Measurements from ENCODE around the gene TATDN2.
"Not testable (repeated sequence)": the region's sequence is repeated elsewhere in the genome, so short reads cannot be mapped to it uniquely, and the experiment has no call there.

TATDN2 gene

DNA sequence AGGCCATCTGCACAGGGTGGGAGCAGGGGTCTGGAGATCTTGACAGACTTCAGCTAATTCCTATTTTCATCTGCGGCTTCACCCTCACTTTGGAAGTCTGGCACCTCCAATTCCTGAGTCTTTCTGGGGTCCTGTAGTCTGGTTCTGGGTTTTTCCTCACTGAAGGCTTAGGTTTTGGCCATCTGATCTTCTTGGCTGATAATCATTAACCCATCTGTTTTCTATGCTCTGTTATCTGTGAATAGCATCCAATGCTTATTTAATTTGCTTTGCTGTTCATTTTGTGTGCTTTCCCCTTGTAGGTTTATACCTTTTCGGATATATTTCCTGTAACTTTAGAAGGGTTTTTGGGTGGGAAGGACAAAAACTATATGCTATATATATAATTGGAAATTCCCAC is 17.6 kb downstream of the TATDN2 start:
- H3K4me1 ChIP-seq (ENCODE audit: insufficient read depth, low read length) = peaks cover 11% of the 10 kb centered on the region; the same call in 1 of the 2 replicates

GRCh38 chr3:10266936-10267335 is 18.7 kb downstream of the TATDN2 start:
- not testable (repeated sequence) for DNase-seq; H2AFZ ChIP-seq (ENCODE audit: low read depth, low read length); H3K4me2 ChIP-seq (ENCODE audit: insufficient read depth, low read length); H3K27ac ChIP-seq (ENCODE audit: low read length); H3K27me3 ChIP-seq (ENCODE audit: insufficient read depth, low read length, poor library complexity); H3K4me3 ChIP-seq (ENCODE audit: low read depth in 1 of 2, low read length in 2 of 2); H3K9ac ChIP-seq (ENCODE audit: low read depth, low read length); H3K9me3 ChIP-seq (ENCODE audit: insufficient read depth, low read length, severe bottlenecking); ATAC-seq (ENCODE audit: insufficient read depth, low read depth); H3K4me1 ChIP-seq (ENCODE audit: insufficient read depth, low read length)
- Histone ChIP-seq H3K79me2 (ENCODE audit: insufficient read depth, low read length) (peaks cover 98% of the 10 kb centered on the region), H3K36me3 (ENCODE audit: insufficient read depth, low read length) (peaks cover 92% of the 10 kb centered on the region), H4K20me1 (ENCODE audit: insufficient read depth, low read length) (peaks cover 57% of the 10 kb centered on the region)

More for the DNA sequence above, 17.6 kb downstream of the TATDN2 start:
- Histone ChIP-seq H3K4me3 (ENCODE audit: low read depth in 1 of 2, low read length in 2 of 2) (no peak overlapping the region), H3K9me3 (ENCODE audit: insufficient read depth, low read length, severe bottlenecking) (no peaks in the 10 kb centered on the region), H2AFZ (ENCODE audit: low read depth, low read length) (no peak overlapping the region), H3K27me3 (ENCODE audit: insufficient read depth, low read length, poor library complexity) (no peaks in the 10 kb centered on the region), H3K4me2 (ENCODE audit: insufficient read depth, low read length) (no peak overlapping the region), H4K20me1 (ENCODE audit: insufficient read depth, low read length) (peaks cover 65% of the 10 kb centered on the region), H3K36me3 (ENCODE audit: insufficient read depth, low read length) (peaks cover 93% of the 10 kb centered on the region), H3K79me2 (ENCODE audit: insufficient read depth, low read length) (peaks cover 97% of the 10 kb centered on the region), H3K9ac (ENCODE audit: low read depth, low read length) (no peak overlapping the region), H3K27ac (ENCODE audit: low read length) (no peak overlapping the region)
- no peak for DNase-seq
- TF ChIP-seq EZH2 (IDR thresholded peaks at IDR 0.05; ENCODE audit: borderline replicate concordance, low read depth, low read length, severe bottlenecking) = no peak
- no peak for TF ChIP-seq CTCF (IDR thresholded peaks at IDR 0.05; ENCODE audit: borderline replicate concordance, extremely low read depth, low read length, poor library complexity, severe bottlenecking)
- no peak for ATAC-seq (ENCODE audit: insufficient read depth, low read depth)

GRCh38 chr3:10268116-10268515 is 19.9 kb downstream of the TATDN2 start:
- peaks cover 61% of the 10 kb centered on the region for H4K20me1 ChIP-seq (ENCODE audit: insufficient read depth, low read length)
- ATAC-seq (ENCODE audit: insufficient read depth, low read depth) (no peak), DNase-seq (no peak)
- H3K27me3 ChIP-seq (ENCODE audit: insufficient read depth, low read length, poor library complexity) = no peaks in the 10 kb centered on the region
- no peak overlapping the region for H2AFZ ChIP-seq (ENCODE audit: low read depth, low read length)
- H3K4me3 ChIP-seq (ENCODE audit: low read depth in 1 of 2, low read length in 2 of 2) = no peak overlapping the region
- H3K9ac ChIP-seq (ENCODE audit: low read depth, low read length) = no peak overlapping the region
- H3K79me2 ChIP-seq (ENCODE audit: insufficient read depth, low read length) = peaks cover 98% of the 10 kb centered on the region
- no peak overlapping the region for H3K4me2 ChIP-seq (ENCODE audit: insufficient read depth, low read length)
- TF ChIP-seq EZH2 (IDR thresholded peaks at IDR 0.05; ENCODE audit: borderline replicate concordance, low read depth, low read length, severe bottlenecking) (no peak), CTCF (IDR thresholded peaks at IDR 0.05; ENCODE audit: borderline replicate concordance, extremely low read depth, low read length, poor library complexity, severe bottlenecking) (no peak)
- no peak overlapping the region for H3K27ac ChIP-seq (ENCODE audit: low read length)
- peaks cover 91% of the 10 kb centered on the region for H3K36me3 ChIP-seq (ENCODE audit: insufficient read depth, low read length)
- H3K4me1 ChIP-seq (ENCODE audit: insufficient read depth, low read length) = peaks cover 8% of the 10 kb centered on the region; the same call in 1 of the 2 replicates
- no peaks in the 10 kb centered on the region for H3K9me3 ChIP-seq (ENCODE audit: insufficient read depth, low read length, severe bottlenecking)

- H3K79me2 ChIP-seq (ENCODE audit: insufficient read depth, low read length) = peaks cover 98% of the 10 kb centered on the region
- ATAC-seq (ENCODE audit: insufficient read depth, low read depth) (no peak), DNase-seq (no peak)
- no peak for TF ChIP-seq EZH2 (IDR thresholded peaks at IDR 0.05; ENCODE audit: borderline replicate concordance, low read depth, low read length, severe bottlenecking)
- no peak for TF ChIP-seq CTCF (IDR thresholded peaks at IDR 0.05; ENCODE audit: borderline replicate concordance, extremely low read depth, low read length, poor library complexity, severe bottlenecking)
- no peak overlapping the region for H3K4me2 ChIP-seq (ENCODE audit: insufficient read depth, low read length)
- peaks cover 3% of the 10 kb centered on the region; the same call in 1 of the 2 replicates for H3K4me1 ChIP-seq (ENCODE audit: insufficient read depth, low read length)
- H2AFZ ChIP-seq (ENCODE audit: low read depth, low read length) = no peak overlapping the region
- peaks cover 61% of the 10 kb centered on the region for H4K20me1 ChIP-seq (ENCODE audit: insufficient read depth, low read length)
- H3K27me3 ChIP-seq (ENCODE audit: insufficient read depth, low read length, poor library complexity) = no peaks in the 10 kb centered on the region
- H3K9ac ChIP-seq (ENCODE audit: low read depth, low read length) = no peak overlapping the region
- H3K9me3 ChIP-seq (ENCODE audit: insufficient read depth, low read length, severe bottlenecking) = no peaks in the 10 kb centered on the region
- H3K27ac ChIP-seq (ENCODE audit: low read length) = no peak overlapping the region
- no peak overlapping the region for H3K4me3 ChIP-seq (ENCODE audit: low read depth in 1 of 2, low read length in 2 of 2)
- peaks cover 90% of the 10 kb centered on the region for H3K36me3 ChIP-seq (ENCODE audit: insufficient read depth, low read length)
Observed at GRCh38 chr3:10268930-10269329, 20.7 kb downstream of the TATDN2 start.
